Measurements from ENCODE around the gene ACP7.
A peak's percentile ranks its signal among the peaks of the same experiment; 100 is the strongest.
"Not testable (repeated sequence)": the region's sequence is repeated elsewhere in the genome, so short reads cannot be mapped to it uniquely, and the experiment has no call there.

The ACP7 gene

DNA sequence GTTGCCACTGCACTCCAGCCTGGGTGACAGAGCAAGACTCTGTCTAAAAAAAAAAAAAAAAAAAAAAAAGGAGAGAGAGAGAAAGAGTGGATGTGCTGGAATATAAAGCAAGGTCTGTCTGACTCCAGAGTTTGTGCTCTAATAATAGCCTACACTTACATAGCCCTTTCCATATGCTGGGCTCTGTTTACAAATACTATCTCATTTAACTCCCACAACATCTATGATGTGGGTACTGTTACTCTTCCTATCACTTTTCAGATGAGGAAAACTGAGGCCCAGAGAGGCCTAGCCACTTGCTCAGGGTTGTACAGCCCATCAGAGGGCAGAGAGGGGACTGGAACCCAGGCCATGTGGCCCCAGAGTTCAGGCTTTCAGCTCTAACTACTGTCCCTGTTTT, 25.5 kb downstream of the ACP7 start:
- no peak for DNase-seq (ENCODE audit: low spot score)

DNA sequence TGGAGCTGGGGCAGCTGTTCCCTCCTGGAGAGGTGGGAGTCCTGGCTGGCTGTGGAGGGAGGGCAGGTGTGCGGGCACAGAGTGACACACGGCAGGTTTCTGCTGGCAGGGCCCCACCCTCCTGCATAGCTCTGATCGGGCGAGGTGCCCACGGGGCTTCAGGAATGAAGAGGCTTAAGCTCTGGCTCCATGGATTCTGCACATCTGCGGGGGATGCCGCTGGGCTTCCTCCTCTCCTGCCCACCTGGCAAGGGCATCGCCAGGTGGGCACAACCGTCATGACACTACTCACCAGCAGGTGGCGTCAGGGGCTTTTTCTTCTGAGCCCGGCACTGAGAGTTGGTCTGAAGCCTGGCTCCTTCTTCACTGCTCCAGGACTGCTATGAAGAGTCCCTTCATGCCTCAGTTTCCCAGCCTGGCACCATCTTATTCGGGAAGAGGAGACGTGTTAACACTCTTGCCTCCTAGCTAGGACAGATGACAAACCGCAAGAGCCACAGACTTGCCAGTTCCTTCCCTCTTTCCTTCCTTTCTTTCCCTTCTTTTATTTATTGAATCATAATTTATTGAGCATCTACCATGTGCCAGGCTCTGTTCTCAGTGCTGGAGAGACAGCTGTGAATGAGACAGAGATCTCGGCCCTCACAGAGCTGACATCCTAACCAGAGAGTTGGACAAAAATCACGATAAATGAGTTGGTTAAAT, 26.2 kb downstream of the ACP7 start:
- DNase-seq (ENCODE audit: low spot score): no peak

DNA sequence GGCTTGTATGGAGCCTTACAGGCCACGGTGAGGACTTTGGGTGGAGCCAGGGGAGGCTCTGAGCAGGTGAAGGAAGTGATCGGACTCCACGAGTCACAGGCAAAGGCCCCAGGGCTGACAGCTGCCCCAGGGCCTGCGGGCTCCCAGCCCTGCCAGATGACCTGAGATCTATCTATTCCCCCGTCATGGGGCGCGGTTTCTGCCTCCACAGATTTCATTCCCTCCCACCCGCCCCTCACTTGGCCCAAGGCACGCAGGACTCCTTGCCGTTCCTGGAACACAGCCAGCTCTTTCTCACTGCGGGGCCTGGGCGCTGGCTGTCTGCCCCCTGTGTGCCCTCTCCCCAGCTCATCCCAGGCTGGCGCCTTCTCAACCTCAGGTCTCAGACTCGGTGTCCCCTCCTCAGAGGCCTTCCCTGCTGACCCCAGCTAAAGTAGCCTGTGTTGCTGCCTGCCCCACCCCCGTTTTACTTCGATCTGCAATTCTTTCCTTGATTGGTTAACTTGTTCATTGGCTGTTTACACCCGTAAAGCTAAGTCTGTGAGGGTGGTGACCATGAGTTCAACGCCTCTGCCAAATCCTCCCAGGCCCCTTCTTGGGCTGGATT, 27.5 kb downstream of the ACP7 start:
- DNase-seq (ENCODE audit: low spot score): no peak

DNA sequence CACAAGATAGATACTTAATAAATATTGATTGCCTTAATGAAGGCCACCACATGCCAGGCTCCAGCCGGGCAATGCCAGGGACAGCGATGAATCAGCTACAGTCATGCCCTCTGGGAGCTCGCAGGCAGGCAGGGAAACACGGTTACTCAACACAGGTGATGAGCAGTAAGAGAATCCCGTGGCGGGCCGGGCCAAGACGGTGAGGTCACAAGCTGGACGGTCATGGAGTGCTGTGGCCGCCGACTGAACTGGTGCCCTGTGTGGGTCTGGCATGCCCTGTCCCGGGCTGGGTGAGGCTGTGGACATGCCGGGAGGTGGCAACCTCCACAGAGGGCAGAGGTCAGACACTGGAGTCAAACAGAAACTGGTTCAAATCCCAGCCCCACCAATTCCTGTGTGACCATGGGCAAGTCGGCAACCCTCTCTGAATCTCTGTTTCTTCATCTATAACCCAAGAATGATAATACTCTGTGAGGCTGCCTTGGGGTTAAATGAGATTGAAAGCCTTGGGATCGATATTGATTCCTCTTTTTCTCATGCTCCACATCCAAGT, 28.2 kb downstream of the ACP7 start:
- DNase-seq (ENCODE audit: low spot score): peak; percentile 88

DNA sequence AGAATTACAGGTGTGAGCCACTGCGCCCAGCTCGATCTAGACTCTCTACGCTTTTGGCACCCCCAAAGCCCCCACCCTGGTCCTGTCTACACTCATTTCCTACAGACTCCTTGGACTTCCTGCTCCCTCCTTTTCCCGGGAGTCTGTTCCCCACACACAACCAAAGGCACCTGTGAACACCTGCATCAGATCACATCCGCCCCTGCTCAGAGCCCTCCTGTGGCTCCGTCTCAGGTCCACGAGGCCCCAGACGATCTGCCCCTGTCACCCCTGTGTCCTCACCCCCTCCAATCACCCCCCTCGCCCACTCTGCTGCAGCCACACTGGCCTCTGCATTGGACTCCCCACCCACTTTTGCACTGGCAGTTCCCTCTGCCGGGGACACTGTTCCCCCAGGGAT, 29.0 kb downstream of the ACP7 start:
- DNase-seq (ENCODE audit: low spot score): no peak

DNA sequence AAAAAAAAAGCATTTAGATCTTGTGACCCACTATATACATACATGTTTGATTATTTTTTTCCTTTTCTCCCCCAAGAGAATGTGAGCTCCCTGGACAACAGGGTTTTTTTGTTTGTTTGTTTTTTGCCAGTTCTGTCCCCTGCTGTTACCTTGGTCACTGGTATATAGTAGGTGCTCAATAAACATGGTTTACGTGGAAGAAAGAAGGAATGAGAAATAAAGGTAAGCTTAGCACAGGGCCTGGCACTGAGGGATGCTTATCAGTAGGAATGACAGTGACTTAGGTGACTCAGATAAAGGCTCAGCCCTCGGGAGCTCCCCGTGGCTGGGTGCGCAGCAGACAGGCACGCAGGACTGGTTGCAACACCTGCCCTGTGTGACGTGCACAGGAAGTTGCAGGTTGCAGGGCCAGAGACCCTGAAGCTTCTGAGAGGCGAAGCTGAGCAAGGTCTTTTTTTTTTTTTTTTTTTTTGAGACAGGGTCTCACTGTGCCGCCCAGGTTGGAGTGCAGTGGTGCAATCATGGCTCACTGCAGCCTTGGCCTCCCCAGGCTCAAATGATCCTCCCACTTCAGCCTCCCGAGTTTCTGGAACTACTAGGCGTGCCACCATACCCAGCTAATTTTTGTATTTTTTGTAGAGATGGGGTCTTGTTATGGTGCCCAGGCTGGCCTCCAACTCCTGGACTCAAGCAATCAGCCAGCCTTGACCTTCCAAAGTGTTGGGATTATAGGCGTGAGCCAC, 31.1 kb downstream of the ACP7 start:
- no peak for DNase-seq (ENCODE audit: low spot score)

DNA sequence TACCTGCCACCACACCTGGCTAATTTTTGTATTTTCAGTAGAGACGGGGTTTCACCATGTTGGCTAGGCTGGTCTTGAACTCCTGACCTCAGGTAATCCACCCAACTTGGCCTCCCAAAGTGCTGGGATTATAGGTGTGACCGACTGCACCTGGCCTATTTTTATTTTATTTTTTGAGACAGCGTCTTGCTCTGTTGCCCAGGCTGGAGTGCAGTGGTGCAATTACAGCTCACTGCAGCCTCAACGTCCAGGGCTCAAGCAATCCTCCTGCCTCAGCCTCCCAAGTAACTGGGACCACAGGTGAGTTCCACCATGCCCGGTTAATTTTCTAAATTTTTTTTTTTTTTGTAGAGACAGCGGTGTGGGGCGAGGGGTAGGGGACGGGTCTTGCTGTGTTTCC, 32.9 kb downstream of the ACP7 start:
- DNase-seq (ENCODE audit: low spot score): not testable (repeated sequence)

DNA sequence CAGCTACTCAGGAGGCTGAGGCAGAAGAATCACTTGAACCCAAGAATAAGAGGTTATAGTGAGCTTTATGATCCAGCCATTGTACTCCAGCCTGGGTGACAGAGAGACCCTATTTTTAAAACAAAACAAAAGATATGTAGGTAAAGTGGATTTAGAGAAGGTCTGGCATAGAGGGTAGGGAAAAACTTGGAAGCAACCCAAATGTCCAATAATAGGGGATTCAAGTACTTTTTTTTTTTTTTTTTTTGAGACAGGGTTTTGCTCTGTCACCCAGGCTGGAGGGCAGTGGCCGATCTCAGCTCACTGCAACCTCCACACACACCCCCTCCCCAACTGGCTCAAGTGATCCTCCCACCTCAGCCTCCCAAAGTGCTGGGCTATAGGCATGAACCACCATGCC, 35.7 kb downstream of the ACP7 start:
- DNase-seq (ENCODE audit: low spot score): no peak

DNA sequence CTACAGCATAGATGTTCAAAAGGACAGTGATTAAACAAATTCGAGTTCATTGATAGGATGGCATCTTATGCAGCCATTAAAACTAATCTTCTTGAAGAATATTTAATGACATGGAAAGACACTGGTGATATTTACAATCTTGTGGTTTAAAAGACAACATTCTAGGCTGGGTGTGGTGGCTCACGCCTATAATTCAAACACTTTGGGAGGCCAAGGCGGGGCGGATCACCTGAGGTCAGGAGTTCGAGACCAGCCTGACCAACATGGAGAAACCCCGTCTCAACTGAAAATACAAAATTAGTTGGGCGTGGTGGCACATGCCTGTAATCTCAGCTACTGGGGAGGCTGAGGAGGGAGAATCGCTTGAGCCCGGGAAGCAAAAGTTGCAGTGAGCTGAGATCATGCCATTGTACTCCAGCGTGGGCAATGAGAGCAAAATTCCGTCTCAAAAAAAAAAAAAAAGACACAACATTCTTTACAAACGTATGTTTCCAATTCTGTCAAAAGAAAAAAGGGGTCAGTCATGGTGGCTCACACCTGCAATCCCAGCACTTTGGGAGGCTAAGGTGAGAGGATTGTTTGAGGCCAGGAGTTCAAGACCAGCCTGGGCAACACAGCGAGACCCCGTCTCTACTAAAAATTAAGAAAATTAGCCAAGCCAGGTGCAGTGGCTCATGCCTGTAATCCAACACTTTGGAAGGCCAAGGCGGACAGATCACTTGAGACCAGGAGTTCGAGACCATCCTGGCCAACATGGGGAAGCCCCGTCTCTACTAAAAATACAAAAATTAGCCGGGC, 39.0 kb downstream of the ACP7 start:
- DNase-seq (ENCODE audit: low spot score): no peak

DNA sequence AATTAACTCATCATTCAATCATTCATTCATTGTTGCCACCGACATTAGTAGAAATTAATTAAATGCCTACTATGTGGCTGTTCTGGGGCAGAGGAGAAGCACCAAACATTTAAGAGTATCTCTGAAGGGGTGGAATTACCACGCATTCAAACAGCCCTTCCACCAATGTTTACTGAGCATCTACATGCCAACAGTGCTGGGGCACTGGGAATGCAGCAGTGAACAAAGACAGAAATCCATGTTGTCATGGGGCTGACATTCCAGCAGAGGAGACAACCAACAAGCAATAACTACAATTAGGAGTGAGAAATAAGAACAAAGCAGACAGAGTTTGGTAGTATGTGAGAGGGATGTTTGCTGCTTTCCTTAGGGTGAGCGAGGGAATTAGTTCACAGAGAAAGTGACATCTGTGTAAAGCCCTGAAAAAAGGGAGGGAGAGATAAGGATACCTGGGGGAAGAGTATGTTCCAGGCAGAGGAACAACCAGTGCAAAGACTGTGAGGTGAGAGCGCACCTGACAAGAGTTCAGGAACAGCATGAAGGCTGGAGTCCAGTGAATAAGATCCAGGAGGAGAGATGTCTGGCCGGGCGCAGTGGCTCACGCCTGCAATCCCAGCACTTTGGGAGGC, 40.1 kb downstream of the ACP7 start:
- no peak for DNase-seq (ENCODE audit: low spot score)

DNA sequence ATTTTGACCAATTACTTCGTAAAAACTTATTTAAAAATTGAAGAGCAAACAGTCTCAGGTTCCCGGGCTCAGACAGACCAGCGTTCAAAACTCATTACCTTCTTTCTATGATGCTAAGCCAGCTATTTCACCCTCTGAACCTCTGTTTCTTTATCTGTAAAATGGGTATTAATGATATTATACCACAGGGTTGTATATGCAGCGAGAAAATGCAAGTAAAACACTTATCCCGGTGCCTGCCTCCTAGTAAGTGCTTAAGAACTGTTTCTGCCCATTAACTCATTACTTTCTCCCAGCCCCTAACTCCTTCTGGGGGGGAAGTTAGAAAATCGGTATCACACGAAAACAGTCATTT, 41.0 kb downstream of the ACP7 start:
- DNase-seq (ENCODE audit: low spot score): no peak

DNA sequence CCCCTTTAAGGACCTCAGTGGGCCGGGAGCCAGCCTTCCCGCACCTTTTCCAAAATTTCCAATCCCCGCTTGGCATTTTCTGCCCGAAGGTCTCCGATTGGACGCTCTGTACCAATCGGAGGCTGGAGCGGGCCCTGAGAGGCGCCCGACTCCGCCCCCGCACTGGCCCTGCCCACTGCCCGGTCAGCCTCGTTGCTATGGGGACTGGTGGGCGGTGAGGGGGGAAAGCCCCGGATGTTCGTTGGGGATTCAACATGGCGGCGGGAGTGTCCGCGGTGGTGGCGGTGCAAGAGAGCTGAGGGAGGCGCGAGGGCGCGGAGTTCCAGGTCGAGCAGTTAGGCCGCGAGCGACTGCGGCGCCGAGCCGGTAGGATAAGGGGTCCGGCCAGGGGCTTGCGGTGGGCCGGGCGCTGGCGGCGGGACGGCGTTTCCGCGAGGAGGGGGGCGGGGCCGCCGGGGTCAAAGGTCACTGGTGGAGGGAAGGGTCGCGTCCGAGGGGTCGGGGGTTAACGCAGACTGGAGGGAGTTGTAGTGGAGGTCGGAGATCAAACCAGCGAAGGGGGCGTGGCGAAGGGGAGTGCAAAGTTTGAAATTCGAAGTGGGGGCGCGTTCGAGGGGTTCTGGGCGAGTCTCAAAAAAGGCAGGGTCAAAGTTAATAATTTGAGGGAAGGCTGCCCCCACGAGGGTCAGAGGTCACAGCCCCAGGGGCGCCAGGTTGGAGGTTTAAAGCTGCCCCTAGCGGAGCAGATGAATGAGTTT, 41.6 kb downstream of the ACP7 start, which contains the start of gene PAK4:
TSS of gene PAK4 (plus strand) at position 233 of the 758 bp plus-strand sequence. CDS start 43,768 bp downstream, outside the sequence.
- peak; percentile 98 for DNase-seq (ENCODE audit: low spot score)

DNA sequence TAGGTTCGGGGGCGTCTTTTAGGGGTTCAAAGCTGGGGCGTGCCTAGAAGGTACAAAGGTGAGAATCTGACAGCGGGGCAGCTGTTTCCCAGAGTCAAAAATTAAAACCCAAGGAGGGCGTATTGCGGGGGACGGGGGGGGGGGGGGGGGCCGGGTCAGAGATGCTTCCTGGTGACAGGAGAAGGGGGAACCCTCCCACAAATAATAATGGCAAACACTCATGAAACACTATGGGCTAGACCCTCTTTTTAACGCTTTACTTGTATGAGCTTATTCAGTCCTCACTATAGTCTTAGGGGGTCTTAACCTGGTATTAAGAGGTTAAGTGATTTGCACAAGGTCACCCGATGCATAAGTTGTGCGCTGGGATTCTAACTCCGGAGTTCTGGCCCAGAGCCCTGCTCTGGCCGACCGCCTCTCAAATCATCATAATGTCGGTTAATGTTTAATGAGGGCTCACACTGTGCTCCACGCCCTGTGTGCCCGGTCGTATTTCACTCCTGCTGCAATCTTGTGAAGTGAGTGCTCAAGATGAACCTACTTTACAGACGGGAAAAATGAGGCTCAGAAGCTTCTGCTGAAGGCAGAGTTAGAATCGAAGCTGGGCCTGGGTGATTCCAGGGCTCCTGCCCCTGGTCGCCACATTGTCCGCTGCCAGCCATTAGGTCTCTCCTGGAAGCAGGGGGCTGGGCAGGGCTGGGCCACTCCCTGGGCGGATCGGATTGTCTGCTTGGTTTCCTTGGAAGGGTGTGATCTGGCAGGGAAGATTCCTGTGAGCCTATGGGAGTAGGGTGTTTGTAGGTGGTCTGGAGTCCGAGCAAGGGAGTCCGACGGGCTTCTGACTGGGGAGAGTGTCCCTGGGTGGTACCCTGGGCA, 42.4 kb downstream of the ACP7 start:
- DNase-seq (ENCODE audit: low spot score): peak; percentile 36

DNA sequence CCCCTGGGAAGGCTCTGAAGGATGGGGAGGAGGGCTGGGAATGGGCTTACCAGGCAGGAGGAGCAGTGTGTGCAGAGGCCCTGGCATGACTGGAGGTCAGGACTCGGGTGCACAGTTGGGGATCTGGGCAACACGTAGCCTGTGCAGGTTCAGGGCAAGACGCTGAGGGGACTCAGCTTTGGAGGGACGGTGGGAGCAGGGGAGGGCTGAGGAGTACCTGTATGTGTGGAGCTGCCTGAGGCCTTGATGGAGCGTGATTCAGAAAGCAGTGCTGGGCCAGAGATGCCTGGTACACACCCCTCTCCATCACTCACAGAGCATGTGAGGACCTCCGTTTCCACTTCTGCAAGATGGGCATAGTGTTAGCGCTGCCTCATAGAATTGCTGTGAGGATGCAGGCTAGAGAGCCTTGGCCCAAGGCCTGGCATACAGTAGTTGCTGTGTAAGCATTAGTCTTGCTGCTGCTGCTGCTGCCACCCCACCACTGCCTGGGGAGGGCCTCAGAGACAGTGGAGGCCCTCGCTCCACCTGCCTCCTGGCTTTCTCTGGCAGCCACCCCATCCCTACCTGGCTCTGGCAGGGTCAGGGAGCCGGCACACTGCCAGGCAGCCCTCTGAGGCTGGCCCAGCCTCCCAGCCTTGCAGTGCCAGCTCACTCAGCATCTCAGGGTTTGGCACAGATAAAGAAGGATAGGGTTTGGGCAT, 43.8 kb downstream of the ACP7 start:
- no peak for DNase-seq (ENCODE audit: low spot score)

DNA sequence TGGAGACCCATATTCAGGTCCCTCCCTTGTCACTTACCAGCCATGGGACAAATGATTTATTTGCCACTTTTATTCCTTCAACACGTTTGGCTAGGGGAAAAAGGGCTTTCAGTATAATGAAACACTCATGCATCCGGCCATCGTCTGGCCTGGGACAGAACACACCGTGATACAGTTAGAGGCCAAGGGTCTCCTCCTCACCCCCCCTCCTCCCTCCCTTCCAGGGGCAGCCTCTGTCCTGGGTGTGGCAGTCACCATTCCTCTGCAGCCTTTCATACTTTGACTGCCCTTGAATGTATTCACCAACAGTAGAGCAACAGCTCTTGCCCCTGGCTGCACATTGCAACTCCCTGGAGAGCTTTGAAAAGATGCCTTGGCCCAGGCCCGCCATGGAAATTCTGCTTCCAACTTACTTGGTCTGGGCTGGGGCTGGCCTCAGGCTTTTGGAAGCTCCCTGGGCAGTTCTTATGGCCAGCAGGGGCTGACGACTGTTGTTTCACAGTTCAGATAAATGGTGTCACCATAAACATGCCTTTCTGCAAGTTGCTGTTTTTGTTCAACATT, 44.4 kb downstream of the ACP7 start:
- no peak for DNase-seq (ENCODE audit: low spot score)

DNA sequence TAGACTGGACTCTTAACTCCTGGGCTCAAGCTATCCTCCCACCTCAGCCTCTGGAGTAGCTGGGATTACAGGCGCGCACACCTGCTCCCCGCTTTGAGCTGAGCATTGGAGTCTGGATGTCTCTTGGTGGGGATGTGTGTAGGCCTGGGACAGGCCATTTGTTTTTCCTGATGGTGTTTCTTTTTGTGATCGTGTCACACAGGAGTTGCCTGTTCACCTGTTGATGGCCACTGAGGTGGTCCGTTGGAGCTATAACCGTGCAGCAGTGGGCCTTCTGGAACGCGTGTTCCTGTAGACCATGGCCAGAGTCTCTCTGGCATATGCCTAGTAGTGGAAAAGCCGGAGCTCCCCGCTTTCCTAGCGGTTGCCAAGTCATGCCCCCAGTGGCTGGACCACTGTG, 44.9 kb downstream of the ACP7 start:
- no peak for DNase-seq (ENCODE audit: low spot score)

DNA sequence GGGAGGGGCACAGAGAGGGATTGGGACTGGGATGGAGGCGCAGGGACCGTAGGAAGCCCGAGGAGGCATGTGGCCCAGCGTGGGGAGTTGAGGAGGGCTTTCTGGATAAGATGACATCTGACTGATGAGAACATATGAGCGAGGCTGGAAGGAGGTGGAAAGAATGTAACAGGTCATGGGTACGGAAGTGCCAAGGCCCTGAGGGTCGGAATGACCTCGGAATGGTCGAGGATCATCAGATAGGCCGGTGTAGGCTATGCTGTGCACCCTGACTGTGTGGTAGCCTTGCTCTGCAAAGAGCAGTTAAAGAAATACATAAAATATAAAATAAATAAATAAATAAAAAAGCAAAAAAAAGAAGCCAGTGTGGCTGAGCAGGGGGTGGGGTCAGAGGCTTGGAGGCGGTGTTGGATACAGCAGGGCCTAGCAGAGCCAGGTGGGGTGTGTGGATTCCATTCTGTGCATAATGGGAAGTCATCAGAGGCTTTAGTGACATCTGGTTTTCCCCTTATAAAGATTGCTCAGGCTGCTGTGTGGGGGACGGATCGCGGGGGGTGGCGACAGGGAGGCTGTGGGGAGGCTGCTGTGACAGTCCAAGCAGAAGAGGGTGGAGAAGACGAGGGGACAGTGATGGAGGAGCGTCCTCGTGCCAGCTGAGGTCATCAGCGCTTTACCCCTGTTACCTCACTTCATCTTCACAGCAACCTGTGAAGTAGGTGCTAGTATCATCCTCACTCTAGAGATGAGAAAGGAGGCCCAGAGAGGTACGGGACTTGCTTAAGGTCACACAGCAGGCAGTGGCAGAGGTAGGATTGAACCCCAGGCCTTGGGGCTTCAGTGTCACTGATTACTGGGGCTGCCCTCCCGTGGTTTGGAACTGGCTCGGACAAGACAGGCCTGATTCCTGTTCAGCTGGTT, 46.4 kb downstream of the ACP7 start:
- no peak for DNase-seq (ENCODE audit: low spot score)

DNA sequence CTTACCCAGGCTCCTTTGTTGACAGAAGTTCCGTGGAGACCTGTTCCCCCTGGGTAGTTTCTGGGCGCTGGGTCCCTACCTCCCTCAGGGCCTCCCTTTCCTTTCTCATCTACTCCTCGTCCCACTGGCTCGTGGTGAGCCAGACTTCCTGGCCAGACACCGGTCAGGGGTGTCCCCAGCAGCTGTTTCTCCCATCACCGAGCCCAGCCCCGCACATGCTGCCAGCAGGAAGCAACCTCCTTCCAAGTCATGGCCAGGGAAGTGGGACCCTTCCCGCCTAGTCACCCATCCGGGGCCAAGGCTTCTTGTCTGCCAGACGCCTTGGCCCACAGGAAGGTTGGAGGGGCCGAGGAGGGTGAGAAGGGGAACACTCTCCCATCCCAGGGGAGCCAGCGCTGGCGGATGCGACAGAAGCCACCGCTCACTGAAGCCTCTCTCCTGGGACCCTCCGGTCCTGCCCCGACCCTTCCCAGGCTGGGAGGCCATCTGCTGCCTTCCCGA, 47.1 kb downstream of the ACP7 start:
- DNase-seq (ENCODE audit: low spot score): no peak
